ENCODE data around the gene PLCB3.
"Not testable (repeated sequence)": the region's sequence is repeated elsewhere in the genome, so short reads cannot be mapped to it uniquely, and the experiment has no call there.

Gene PLCB3

DNA sequence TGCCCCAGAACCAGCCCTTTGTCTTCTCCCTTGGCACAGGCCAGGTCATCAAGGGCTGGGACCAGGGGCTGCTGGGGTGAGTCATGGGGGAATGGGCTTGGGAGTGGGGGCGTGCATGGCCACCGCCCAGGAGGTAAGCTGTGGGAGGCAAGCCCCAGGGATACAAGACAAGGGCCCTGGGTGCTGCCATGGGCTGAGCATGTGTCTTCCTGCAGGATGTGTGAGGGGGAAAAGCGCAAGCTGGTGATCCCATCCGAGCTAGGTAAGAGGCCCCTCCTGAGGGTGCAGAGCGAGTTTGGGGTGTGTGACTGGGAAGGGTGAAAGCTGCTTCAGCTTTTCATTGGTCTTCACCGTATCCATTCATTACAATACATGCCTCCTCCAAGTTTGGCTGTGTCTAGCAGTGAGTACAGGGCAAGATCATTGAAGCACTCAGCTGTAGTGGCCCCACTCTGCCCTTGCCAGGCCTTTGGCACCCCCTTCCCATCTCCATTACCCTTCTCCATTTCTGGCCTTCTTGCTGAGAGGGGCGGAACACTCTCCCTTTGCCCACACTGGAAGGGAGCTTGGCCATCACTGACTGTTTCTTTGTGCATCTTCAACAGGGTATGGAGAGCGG is 8.0 kb upstream of the PLCB3 start:
- DNase-seq (ENCODE audit: low read depth), result no peak
- TF ChIP-seq, protein P1, sequence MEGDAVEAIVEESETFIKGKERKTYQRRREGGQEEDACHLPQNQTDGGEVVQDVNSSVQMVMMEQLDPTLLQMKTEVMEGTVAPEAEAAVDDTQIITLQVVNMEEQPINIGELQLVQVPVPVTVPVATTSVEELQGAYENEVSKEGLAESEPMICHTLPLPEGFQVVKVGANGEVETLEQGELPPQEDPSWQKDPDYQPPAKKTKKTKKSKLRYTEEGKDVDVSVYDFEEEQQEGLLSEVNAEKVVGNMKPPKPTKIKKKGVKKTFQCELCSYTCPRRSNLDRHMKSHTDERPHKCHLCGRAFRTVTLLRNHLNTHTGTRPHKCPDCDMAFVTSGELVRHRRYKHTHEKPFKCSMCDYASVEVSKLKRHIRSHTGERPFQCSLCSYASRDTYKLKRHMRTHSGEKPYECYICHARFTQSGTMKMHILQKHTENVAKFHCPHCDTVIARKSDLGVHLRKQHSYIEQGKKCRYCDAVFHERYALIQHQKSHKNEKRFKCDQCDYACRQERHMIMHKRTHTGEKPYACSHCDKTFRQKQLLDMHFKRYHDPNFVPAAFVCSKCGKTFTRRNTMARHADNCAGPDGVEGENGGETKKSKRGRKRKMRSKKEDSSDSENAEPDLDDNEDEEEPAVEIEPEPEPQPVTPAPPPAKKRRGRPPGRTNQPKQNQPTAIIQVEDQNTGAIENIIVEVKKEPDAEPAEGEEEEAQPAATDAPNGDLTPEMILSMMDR (IDR thresholded peaks at IDR 0.05; ENCODE audit: insufficient read depth, low read depth, low read length, missing control alignments), result no peak
- H3K4me3 ChIP-seq (ENCODE audit: low read length), result no peak overlapping the region

DNA sequence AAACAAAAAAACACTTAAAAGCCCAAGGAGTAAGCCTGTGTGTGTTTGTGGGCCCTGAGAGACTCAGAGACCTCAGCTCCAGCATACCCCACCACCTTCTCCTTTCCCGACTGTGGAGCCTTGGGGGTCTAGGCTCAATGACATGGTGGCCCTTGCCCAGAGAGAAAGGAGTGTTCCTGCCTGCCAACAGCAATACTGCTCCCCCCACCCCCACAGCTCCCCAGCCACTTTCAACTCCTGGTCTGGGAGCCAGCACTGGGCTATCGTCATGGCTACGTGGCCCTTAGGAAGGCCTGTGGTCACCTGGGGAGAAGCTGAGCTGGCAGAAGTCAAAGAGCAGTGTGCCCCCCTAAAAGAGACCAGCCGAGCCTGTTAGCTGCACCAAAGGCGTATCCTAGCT is 7.2 kb upstream of the PLCB3 start:
- DNase-seq (ENCODE audit: low read depth), result no peak
- TF ChIP-seq, protein P1 (IDR thresholded peaks at IDR 0.05; ENCODE audit: insufficient read depth, low read depth, low read length, missing control alignments), result no peak
- H3K4me3 ChIP-seq (ENCODE audit: low read length), result no peak overlapping the region

GRCh38 chr11:64244966-64245365 is 6.4 kb upstream of the PLCB3 start:
- no peak for DNase-seq (ENCODE audit: low read depth)
- TF ChIP-seq, protein P1 (IDR thresholded peaks at IDR 0.05; ENCODE audit: insufficient read depth, low read depth, low read length, missing control alignments), result no peak
- peak overlapping the region; percentile 67 for H3K4me3 ChIP-seq (ENCODE audit: low read length)

GRCh38 chr11:64245401-64245796 is 5.9 kb upstream of the PLCB3 start:
- TF ChIP-seq, protein P1 (IDR thresholded peaks at IDR 0.05; ENCODE audit: insufficient read depth, low read depth, low read length, missing control alignments), result no peak
- no peak for DNase-seq (ENCODE audit: low read depth)
- peak overlapping the region; percentile 67 for H3K4me3 ChIP-seq (ENCODE audit: low read length)

- DNase-seq (ENCODE audit: low read depth), result peak; percentile 99
- TF ChIP-seq, protein P1 (IDR thresholded peaks at IDR 0.05; ENCODE audit: insufficient read depth, low read depth, low read length, missing control alignments), result no peak
- peak overlapping the region; percentile 67 for H3K4me3 ChIP-seq (ENCODE audit: low read length)
These were observed 5.3 kb upstream of the PLCB3 start for GRCh38 chr11:64245797-64246620.

DNA sequence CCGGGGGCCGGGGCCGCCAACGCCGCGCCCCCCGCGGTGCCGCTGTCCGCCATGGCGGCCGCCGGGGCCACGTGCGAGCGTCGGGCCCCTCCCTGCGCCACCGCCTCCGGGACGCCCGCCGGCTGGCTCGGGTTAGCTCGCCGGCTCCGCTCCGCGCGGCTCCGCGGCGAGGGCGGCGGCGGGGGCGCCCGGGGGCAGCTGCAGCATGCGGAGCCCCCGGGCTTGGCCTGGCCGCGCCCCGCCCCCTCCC is 4.8 kb upstream of the PLCB3 start:
- DNase-seq (ENCODE audit: low read depth); H3K4me3 ChIP-seq (ENCODE audit: low read length): not testable (repeated sequence)

GRCh38 chr11:64246871-64247728 is 4.2 kb upstream of the PLCB3 start, which contains the start of gene PPP1R14B:
Gene PPP1R14B (minus strand): TSS chr11:64246943. CDS start chr11:64246673, 270 bp downstream.
- H3K4me3 ChIP-seq (ENCODE audit: low read length), result peak within 1 kb of the TSS; percentile 72
- TF ChIP-seq, protein P1 (IDR thresholded peaks at IDR 0.05; ENCODE audit: insufficient read depth, low read depth, low read length, missing control alignments), result no peak
- DNase-seq (ENCODE audit: low read depth), result peak; percentile 85

All from epithelial cell of esophagus (primary cell).